ENCODE data around the gene PGBD2.
"Not testable (repeated sequence)": the region's sequence is repeated elsewhere in the genome, so short reads cannot be mapped to it uniquely, and the experiment has no call there.

Gene PGBD2

GRCh38 chr1:248886237-248886895 lies 19.7 kb upstream of the PGBD2 start:
- no peak for DNase-seq (ENCODE audit: low spot score)

GRCh38 chr1:248889914-248890243 lies 16.2 kb upstream of the PGBD2 start:
- not testable (repeated sequence) for DNase-seq (ENCODE audit: low spot score)

GRCh38 chr1:248890549-248891498 lies 15.2 kb upstream of the PGBD2 start:
- no peak for DNase-seq (ENCODE audit: low spot score)

GRCh38 chr1:248891758-248892157 lies 14.3 kb upstream of the PGBD2 start:
- no peak for DNase-seq (ENCODE audit: low spot score)

GRCh38 chr1:248892590-248892989 lies 13.4 kb upstream of the PGBD2 start:
- DNase-seq (ENCODE audit: low spot score): no peak

- DNase-seq (ENCODE audit: low spot score): no peak
Observed at GRCh38 chr1:248894837-248895236, 11.2 kb upstream of the PGBD2 start.

GRCh38 chr1:248897412-248898337 lies 8.4 kb upstream of the PGBD2 start:
- DNase-seq (ENCODE audit: low spot score): no peak

- DNase-seq (ENCODE audit: low spot score): no peak
Observed at GRCh38 chr1:248900637-248901036, 5.4 kb upstream of the PGBD2 start.

- no peak for DNase-seq (ENCODE audit: low spot score)
Observed at GRCh38 chr1:248901578-248901977, 4.5 kb upstream of the PGBD2 start.

- no peak for DNase-seq (ENCODE audit: low spot score)
Observed at GRCh38 chr1:248904437-248905216, 1.4 kb upstream of the PGBD2 start.

- DNase-seq (ENCODE audit: low spot score): no peak
Observed at GRCh38 chr1:248905662-248906008, 400 bp upstream of the PGBD2 start.

GRCh38 chr1:248906753-248907661 lies 972 bp downstream of the PGBD2 start:
- DNase-seq (ENCODE audit: low spot score): no peak

- DNase-seq (ENCODE audit: low spot score): no peak
Observed at GRCh38 chr1:248910761-248911160, 4.7 kb downstream of the PGBD2 start.

GRCh38 chr1:248913933-248914332 lies 7.9 kb downstream of the PGBD2 start:
- DNase-seq (ENCODE audit: low spot score): no peak

GRCh38 chr1:248914796-248915381 lies 8.9 kb downstream of the PGBD2 start:
- no peak for DNase-seq (ENCODE audit: low spot score)

GRCh38 chr1:248918131-248918530 lies 12.1 kb downstream of the PGBD2 start:
- no peak for DNase-seq (ENCODE audit: low spot score)

GRCh38 chr1:248923352-248924338 lies 17.6 kb downstream of the PGBD2 start:
- no peak for DNase-seq (ENCODE audit: low spot score)

- peak; percentile 50 for DNase-seq (ENCODE audit: low spot score)
Observed at GRCh38 chr1:248924696-248925532, 18.9 kb downstream of the PGBD2 start.

Measured in iPS-NIHi11 (cell line).